PC-3 (cell line): Measurements from ENCODE around the gene MYEOV. TPM values are rescaled to one million over a fixed set of nuclear protein-coding genes. Genes with fewer than 3 reads are reported as not detected.
A peak's percentile ranks its signal among the peaks of the same experiment; 100 is the strongest.

Source experiments
- ATAC-seq: fragments of 200-7000 bp; cut with Tn5 transposase; 2 replicates; pipeline ENCODE4 v1.9.1; 2020; ENCODE audit warnings: mild to moderate bottlenecking, moderate library complexity
- BruUV-seq: library from RNA; stranded (reverse); fragments of 400-500 nt; replicated peaks from 2 replicates; lab custom pipeline; 2021; lab: Mats Ljungman, UMichigan
- CTCF ChIA-PET: fragments of 300-600 bp; sonication (Branson Sonifier 250); formaldehyde crosslinking; loops from one replicate; lab custom pipeline; 2022; ENCODE audit warnings: antibody characterized with exemption; lab: Charles Lee
- POLR2A ChIA-PET: fragments of 300-600 bp; sonication (Branson Sonifier 250); formaldehyde crosslinking; loops from one replicate; lab custom pipeline; 2022; ENCODE audit warnings: antibody characterized with exemption; ENCODE audit not compliant: unreplicated experiment; lab: Charles Lee
- DNase-seq: peaks from one replicate; pipeline ENCODE4 v3.0.0-alpha.2; 2015
- H2AFZ ChIP-seq: fragments of 300-600 bp; sonication (generic); 2 replicates; pipeline ENCODE4 v1.6.0; 2016; ENCODE audit warnings: antibody characterized with exemption, low read length
- H3F3A ChIP-seq: fragments of 300-600 bp; sonication (generic); one replicate; pipeline ENCODE4 v1.6.0; 2017; ENCODE audit warnings: antibody characterized with exemption, low read length, control low read depth, mild to moderate bottlenecking; ENCODE audit not compliant: unreplicated experiment
- H3K27ac ChIP-seq: fragments of 300-600 bp; sonication (generic); 2 replicates; pipeline ENCODE4 v1.5.1; 2016; ENCODE audit warnings: mild to moderate bottlenecking, low read length
- H3K27me3 ChIP-seq: fragments of 300-600 bp; sonication (generic); 2 replicates; pipeline ENCODE4 v1.6.1; 2016; ENCODE audit warnings: low read length, mixed read lengths
- H3K36me3 ChIP-seq: fragments of 300-600 bp; sonication (generic); 2 replicates; pipeline ENCODE4 v1.6.1; 2016; ENCODE audit warnings: low read depth, mixed run types, low read length, mixed read lengths
- H3K4me1 ChIP-seq: fragments of 300-600 bp; sonication (generic); 2 replicates; pipeline ENCODE4 v1.5.1; 2016; ENCODE audit warnings: low read length; ENCODE audit not compliant: insufficient read depth
- H3K4me2 ChIP-seq: fragments of 300-600 bp; sonication (generic); 2 replicates; pipeline ENCODE4 v1.6.0; 2016; ENCODE audit warnings: low read length
- H3K4me3 ChIP-seq: fragments of 300-600 bp; sonication (generic); 2 replicates; pipeline ENCODE4 v1.5.1; 2016; ENCODE audit warnings: mild to moderate bottlenecking, low read length, mixed read lengths
- H3K79me2 ChIP-seq: fragments of 300-600 bp; sonication (generic); 2 replicates; pipeline ENCODE4 v1.6.1; 2017; ENCODE audit warnings: low read length, mixed read lengths
- H3K9ac ChIP-seq: fragments of 300-600 bp; sonication (generic); 2 replicates; pipeline ENCODE4 v1.6.0; 2016; ENCODE audit warnings: mild to moderate bottlenecking, low read length
- H3K9me2 ChIP-seq: fragments of 300-600 bp; sonication (generic); replicated peaks from 2 replicates; pipeline ENCODE4 v1.6.1; 2016; ENCODE audit warnings: mixed run types, low read length, mixed read lengths
- H3K9me3 ChIP-seq: fragments of 300-600 bp; sonication (generic); 2 replicates; pipeline ENCODE4 v1.6.1; 2016; ENCODE audit warnings: low read length, mixed read lengths
- H4K20me1 ChIP-seq: fragments of 300-600 bp; sonication (generic); 2 replicates; pipeline ENCODE4 v1.6.1; 2016; ENCODE audit warnings: low read length, mixed read lengths
- EZH2 ChIP-seq: fragments of 300-600 bp; sonication (generic); IDR thresholded peaks from one replicate; pipeline ENCODE4 v1.6.1; 2017; ENCODE audit warnings: antibody characterized with exemption, mild to moderate bottlenecking, low read length; ENCODE audit not compliant: unreplicated experiment
- EZH2phosphoT487 ChIP-seq: fragments of 300-600 bp; sonication (generic); IDR thresholded peaks from 2 replicates; pipeline ENCODE4 v1.6.1; 2018; ENCODE audit warnings: mild to moderate bottlenecking, antibody characterized with exemption, low read length, borderline replicate concordance
- intact Hi-C: fragments of 100-400 bp; cut with micrococcal nuclease; formaldehyde crosslinking; loops from 2 replicates; pipeline ENCODE4 v1.9.0; 2023
- total RNA-seq: library from RNA; depleted of rRNA; stranded (reverse); fragments of >200 nt; gene quantifications from 2 replicates; pipeline ENCODE4 v1.2.3, GENCODE V29; 2014
- TF ChIP-seq, protein P1 (sequence below): fragments of 300-600 bp; sonication (generic); conservative IDR thresholded peaks from 2 replicates; pipeline ENCODE4 v1.5.1; 2017; ENCODE audit warnings: antibody characterized with exemption, low read depth, mild to moderate bottlenecking, low read length

The MYEOV gene
- total RNA-seq, 1 experiment from 2014 or later = 59.0 TPM

DNA sequence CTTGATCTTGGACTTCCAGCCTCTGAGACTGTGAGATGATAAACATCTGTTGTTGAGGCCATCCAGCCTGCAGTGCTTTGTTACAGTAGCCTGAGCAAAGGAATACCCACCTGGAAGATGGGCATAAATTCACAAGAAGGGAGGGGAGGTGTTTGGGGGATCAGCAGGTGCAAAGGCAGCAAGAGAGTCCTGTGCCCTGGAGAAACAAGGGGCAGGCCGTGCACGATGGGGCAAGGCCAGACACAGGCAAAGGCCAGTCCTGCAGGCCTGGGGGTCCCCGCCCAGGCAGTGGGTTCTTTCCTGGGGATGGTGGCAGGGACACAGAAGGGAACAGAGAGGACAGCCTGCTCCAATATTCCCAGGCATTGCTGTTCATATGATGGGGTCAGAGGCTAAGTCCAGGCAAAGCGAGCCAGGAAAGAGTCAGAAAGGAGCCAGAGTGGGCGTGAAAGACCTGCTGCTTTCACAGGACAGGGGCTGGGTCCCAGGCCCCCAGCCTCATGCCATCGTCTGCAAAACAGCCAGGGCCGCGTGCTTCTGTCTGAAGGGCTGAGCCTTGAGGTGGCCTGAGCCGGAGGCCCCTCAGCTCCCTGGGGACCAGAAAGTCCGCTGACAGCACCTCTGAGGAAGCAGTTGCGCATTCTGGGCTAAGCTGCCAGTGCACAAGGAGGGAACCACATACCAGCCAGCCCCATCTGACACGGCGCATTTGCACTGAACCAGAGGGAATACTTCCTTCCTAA lies 48.8 kb downstream of the MYEOV start:
- Histone ChIP-seq H3K9me3 (no peaks in the 10 kb centered on the region), H3K4me3 (no peak overlapping the region), H3K27ac (no peak overlapping the region), H3K27me3 (no peaks in the 10 kb centered on the region), H3K9me2 (no peaks in the 10 kb centered on the region), H3K36me3 (peaks cover 23% of the 10 kb centered on the region), H2AFZ (no peak overlapping the region), H3K4me1 (peaks cover 3% of the 10 kb centered on the region), H3K4me2 (no peak overlapping the region), H3K79me2 (peaks cover 24% of the 10 kb centered on the region), H4K20me1 (no peaks in the 10 kb centered on the region), H3F3A (no peaks in the 10 kb centered on the region), H3K9ac (no peak overlapping the region)
- ATAC-seq = no peak
- CTCF ChIA-PET = no interaction called here
- intact Hi-C loops = no loop called here
- no peak for DNase-seq
- TF ChIP-seq, protein P1, sequence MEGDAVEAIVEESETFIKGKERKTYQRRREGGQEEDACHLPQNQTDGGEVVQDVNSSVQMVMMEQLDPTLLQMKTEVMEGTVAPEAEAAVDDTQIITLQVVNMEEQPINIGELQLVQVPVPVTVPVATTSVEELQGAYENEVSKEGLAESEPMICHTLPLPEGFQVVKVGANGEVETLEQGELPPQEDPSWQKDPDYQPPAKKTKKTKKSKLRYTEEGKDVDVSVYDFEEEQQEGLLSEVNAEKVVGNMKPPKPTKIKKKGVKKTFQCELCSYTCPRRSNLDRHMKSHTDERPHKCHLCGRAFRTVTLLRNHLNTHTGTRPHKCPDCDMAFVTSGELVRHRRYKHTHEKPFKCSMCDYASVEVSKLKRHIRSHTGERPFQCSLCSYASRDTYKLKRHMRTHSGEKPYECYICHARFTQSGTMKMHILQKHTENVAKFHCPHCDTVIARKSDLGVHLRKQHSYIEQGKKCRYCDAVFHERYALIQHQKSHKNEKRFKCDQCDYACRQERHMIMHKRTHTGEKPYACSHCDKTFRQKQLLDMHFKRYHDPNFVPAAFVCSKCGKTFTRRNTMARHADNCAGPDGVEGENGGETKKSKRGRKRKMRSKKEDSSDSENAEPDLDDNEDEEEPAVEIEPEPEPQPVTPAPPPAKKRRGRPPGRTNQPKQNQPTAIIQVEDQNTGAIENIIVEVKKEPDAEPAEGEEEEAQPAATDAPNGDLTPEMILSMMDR = no peak
- no peak for TF ChIP-seq EZH2phosphoT487
- no peak for TF ChIP-seq EZH2
- POLR2A ChIA-PET = no interaction called here
- TSS peak; percentile 5 for BruUV-seq

DNA sequence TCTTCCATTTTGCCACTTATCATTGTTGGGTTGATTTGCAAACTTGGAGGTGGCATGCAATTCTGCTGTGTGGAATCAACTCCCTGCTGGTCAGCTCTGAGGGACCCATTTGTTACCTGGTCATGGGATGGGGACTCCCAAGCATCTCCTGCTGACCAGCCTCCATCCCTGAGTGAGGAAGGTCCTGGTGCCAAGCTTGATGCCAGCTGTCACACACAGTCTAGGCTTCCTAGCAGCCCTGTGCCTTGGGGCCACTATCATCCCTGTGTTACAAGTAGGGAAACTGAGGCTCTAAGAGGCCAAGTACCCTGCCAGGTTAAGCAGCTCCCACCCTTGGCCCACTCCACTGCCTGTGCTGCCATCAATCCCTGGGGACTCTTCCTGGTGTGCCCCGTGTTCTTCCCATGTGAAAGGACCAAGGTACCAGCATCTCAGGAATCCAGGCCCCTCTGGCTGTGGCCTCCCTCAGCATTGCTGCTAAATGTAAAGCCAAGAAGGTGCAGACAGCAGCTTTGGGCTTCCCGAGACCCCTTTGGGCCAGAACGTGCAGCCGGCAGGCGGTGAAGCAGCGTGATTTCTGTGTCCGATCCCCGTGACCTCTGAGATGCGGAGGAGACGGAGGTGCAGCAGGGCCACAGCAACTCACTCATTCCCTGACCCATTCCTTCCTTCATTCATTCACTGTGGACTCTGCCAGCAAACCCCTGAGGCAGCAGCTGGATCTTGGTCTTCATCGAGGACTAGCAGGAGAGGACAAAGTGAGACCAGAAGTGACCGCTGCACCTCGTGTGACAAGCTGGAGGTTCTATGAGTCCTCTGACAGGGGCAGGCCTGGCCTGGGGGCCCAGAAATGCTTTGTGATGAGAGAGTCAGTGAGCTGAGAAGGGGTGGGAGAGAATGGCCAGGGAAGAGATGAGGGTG lies 49.7 kb downstream of the MYEOV start:
- Histone ChIP-seq H3K4me3 (no peak overlapping the region), H3K79me2 (peaks cover 27% of the 10 kb centered on the region), H3K36me3 (peaks cover 29% of the 10 kb centered on the region), H3F3A (no peaks in the 10 kb centered on the region), H2AFZ (no peak overlapping the region), H3K27me3 (no peaks in the 10 kb centered on the region), H4K20me1 (no peaks in the 10 kb centered on the region), H3K4me1 (no peaks in the 10 kb centered on the region), H3K9me2 (no peaks in the 10 kb centered on the region), H3K27ac (no peak overlapping the region), H3K9ac (no peak overlapping the region), H3K9me3 (peaks cover 6% of the 10 kb centered on the region; the same call in 1 of the 2 replicates), H3K4me2 (no peak overlapping the region)
- no TSS peak for BruUV-seq
- ChIA-PET POLR2A (no interaction called here), CTCF (no interaction called here)
- ATAC-seq (no peak), DNase-seq (no peak)
- intact Hi-C loops = no loop called here
- no peak for TF ChIP-seq EZH2
- TF ChIP-seq, protein P1 = no peak
- no peak for TF ChIP-seq EZH2phosphoT487
